ENCODE results near the gene YJU2. TPM values are rescaled to one million over a fixed set of nuclear protein-coding genes. Genes with fewer than 3 reads are reported as not detected.
"Not testable (repeated sequence)": the region's sequence is repeated elsewhere in the genome, so short reads cannot be mapped to it uniquely, and the experiment has no call there.

YJU2 gene
- 16.6 TPM for polyA plus RNA-seq (ENCODE audit: insufficient read length)
- long read RNA-seq, donor 1, transcript YJU2-201 (8 exons, 1,434 nt): major isoform, 17 of 192 reads
- long read RNA-seq, donor 1, partial matches to known transcripts: 175 of 192 reads
- long read RNA-seq, donor 1, other reads (novel, unspliced or antisense): 0 of 192 reads
- long read RNA-seq, donor 2, transcript YJU2-201 (8 exons, 1,434 nt): major isoform, 8 of 13 reads
- long read RNA-seq, donor 2, partial matches to known transcripts: 5 of 13 reads
- long read RNA-seq, donor 2, other reads (novel, unspliced or antisense): 0 of 13 reads
- long read RNA-seq, donor 3, transcript YJU2-201 (8 exons, 1,434 nt): major isoform, 7 of 87 reads
- long read RNA-seq, donor 3, partial matches to known transcripts: 71 of 87 reads
- long read RNA-seq, donor 3, other reads (novel, unspliced or antisense): 9 of 87 reads
- long read RNA-seq, donor 4, partial matches to known transcripts: 0 of 7 reads
- long read RNA-seq, donor 4, other reads (novel, unspliced or antisense): 6 of 7 reads
- long read RNA-seq, donor 5, transcript YJU2-201 (8 exons, 1,434 nt): major isoform, 20 of 25 reads
- long read RNA-seq, donor 5, partial matches to known transcripts: 5 of 25 reads
- long read RNA-seq, donor 5, other reads (novel, unspliced or antisense): 0 of 25 reads
- long read RNA-seq, donor 6, transcript YJU2-201 (8 exons, 1,434 nt): major isoform, 8 of 14 reads
- long read RNA-seq, donor 6, partial matches to known transcripts: 6 of 14 reads
- long read RNA-seq, donor 6, other reads (novel, unspliced or antisense): 0 of 14 reads
- long read RNA-seq, donor 7, transcript YJU2-201 (8 exons, 1,434 nt): major isoform, 17 of 17 reads
- long read RNA-seq, donor 7, partial matches to known transcripts: 0 of 17 reads
- long read RNA-seq, donor 7, other reads (novel, unspliced or antisense): 0 of 17 reads
- long read RNA-seq, donor 8, partial matches to known transcripts: 0 of 4 reads
- long read RNA-seq, donor 8, other reads (novel, unspliced or antisense): 0 of 4 reads

DNA sequence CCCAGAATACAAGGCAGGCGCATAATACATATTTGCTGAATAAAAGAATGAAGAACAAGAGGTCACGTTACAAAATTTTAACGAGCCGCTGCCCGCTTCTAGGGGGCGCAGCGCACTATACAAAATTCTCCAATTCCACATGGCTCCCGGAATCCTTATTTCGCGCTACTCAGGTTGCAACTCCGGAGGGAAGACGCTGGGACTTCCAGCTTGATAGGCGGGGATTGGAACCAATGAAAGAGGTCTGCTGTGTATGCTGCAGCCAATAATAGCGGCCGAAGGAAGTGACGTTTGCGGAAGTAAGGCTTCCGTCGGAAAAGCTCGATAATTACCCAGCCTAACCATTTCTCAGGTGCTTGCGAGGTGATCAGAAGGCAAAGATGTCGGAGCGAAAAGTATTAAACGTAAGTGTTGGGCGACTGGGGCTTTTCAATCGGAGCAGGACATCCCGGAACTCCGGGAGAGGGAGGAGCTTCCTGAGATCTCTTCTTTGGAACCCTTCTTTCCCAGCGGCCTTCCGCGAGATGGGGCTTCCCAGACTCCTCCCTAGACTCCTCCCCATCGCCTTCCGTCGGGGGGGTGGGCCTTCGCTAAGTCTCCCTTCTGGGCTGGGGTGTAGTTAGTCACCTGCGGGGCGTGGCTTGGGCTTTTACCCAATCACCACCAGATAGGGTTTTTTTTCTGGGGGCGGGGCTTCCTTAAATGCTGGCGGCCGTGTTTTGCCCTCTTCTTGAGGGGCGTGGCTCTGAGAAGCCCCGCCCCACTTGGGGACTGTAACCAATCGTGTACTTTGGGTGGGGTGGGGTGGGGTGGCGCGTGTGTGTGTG, at the start of gene YJU2:
Gene YJU2 (plus strand): TSS at position 314 of the 827 bp plus-strand sequence. CDS start 67 bp downstream, at position 381.
- DNase-seq: peak; percentile 100

GRCh38 chr19:4197228-4197624, 49.7 kb upstream of the YJU2 start:
- DNase-seq: no peak

- DNase-seq: no peak
These were observed 49.0 kb upstream of the YJU2 start for GRCh38 chr19:4197625-4198466.

DNA sequence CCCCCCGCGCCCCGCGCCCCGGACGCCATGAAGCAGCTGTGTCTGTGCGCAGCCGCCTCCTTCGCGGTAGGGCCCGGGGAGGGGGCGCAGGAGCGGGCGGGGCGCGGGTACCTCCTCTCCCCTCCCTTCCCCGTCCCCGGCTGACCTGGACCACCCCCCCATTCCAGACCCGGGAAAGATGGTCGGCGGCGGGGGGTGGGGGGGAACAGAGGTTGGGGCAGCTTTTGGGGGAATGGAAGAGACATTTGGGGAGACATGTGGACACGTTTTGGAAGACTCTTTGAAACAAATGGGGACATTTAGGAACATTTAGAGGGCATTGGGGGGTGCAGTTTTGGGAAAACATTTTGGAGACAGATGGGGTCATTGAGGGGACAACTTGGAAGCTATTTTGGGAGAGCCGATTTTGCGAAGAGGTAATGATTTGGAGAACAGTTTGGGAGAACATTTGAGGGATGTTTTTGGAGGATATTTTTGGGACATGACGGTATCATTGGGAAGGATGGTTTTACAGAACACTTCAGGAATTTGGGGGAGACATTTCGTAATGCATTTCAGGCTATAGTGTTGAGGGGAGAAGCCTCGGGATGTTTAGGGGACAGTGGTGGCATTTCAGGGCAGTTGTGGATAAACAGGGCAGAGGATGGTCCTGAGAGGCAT, 48.3 kb upstream of the YJU2 start:
- DNase-seq: no peak

DNA sequence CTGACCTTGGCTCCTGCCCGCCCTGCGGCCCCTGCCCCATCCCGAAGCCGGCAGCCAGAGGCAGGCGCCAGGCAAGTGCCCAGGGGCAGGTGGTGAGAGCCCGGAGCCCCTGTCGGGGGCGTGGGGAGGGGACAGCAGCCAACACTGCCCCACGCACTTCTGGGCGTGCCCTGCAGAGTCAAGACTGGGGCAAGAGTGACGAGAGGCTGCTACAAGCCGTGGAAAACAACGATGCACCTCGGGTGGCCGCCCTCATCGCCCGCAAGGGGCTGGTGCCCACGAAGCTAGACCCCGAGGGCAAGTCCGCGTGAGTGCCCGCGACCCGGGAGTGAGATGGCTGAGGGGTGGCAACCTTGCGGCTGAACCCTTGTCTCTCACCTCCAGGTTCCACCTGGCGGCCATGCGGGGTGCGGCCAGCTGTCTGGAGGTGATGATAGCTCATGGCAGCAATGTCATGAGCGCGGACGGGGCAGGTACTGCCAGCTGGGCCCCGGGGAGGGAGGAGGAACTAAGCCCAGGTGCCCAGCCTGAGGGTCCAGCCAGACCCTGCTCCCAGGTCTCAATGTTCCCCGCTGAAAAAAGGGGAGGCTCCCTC, 47.1 kb upstream of the YJU2 start:
- DNase-seq: no peak

DNA sequence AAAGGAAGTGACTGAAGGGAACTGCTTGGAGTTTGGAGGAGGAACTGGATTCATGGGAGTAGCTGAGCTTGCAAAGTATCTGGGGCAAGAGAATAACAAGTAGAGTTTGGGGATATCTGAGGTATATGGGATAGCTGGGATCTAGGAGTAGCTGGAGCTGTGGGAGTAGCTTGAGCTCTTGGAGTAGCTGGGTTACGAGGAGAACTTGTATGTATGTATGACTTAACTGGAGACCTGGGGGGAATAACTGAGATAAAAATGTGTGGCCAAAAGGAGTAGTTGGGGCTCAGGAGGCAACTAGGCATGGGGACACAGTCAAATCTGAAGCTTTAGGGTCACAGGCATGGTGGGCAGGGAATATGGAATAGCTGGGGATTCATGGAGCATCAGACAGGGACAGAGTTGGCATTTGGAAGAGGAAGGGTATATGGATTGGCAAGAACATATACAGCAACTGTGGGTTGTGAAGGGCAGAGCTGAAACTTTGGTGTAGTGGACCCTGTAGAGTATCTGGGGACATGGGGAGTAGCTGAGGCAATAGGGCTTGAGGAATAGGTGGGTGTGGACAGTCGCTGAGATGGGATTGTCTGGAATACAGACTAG, 45.8 kb upstream of the YJU2 start:
- no peak for DNase-seq

DNA sequence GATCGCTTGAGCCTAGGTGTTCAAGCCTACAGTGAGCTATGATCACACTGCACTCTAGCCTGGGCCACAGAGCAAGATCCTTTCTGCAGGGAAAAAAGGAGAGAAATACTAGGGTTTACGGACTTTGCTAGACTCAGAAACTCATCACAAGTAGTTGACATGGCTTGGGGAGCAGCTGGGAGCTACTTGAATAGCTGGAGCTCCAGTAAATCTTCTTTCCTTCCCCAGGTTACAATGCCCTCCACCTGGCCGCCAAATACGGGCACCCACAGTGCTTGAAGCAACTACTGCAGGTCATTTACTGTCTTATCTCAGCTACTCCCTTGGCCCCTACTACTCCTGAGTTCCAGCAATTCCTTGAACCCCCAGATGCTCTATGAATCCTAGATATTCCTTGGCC, 45.1 kb upstream of the YJU2 start:
- no peak for DNase-seq

DNA sequence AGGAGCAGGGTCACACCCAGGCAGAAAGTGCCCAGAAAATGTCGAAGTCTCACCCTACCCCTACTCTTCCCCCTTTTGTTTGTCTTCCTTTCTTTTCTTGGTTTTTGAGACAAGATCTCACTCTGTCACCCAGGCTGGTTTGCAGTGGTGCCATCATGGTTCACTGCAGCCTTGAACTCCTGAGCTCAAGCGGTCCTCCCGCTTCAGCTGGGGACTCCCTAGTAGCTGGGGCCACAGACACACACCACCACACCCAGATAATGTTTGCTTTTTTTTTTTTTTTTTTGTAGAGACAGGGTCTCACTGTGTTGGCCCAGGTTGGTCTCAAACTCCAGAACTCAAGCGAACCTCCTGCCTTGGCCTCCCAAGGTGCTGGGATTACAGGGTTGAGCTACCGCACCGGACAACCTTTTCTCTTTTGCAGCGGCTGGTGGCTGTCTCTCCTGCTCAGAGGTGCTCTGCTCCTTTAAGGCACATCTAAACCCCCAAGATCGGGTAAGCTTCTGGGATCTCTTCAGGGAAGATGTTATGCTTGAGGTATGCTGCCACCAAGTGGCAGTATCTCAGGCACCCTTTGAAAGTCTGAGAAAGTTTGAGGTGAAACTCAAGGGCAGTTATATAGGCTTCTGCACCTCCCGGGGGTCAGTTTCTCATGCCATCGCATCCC, 39.9 kb upstream of the YJU2 start:
- no peak for DNase-seq

DNA sequence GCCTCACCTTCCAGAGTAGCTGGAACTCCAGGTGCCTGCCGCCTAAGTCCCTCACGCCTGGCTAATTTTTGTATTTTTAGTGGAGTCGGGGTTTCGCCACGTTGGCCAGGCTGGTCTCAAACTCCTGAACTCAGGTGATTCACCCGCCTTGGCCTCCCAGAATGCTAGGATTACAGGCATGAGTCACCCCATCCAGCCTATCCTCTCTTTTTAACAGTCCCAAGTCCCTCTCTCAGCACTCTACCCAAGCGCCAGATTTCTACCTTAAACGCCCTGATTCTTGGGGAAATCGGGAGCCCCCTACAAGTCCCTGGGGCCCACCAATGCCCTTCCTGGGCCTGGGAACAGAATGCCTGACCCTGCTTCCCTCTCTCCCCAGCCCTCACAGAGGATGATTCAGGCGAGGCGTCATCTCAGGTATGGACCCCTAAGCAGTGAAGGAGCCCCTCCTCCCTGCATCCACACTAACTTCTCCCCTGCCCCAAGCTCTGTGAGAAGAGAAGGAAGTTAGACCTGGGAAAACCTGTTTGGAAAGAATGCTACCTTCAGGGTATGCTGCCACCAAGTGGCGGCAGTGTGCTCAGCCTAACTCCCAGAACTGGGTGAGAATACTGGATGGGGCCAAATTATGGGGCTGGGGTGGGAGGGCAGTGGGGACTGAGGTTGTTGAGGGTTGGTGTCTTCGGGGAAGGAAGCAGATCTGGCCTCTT, 38.3 kb upstream of the YJU2 start:
- DNase-seq: no peak

GRCh38 chr19:4210166-4210731, 36.6 kb upstream of the YJU2 start:
- no peak for DNase-seq

GRCh38 chr19:4213116-4213515, 33.8 kb upstream of the YJU2 start:
- DNase-seq: no peak

- DNase-seq: no peak
These were observed 31.1 kb upstream of the YJU2 start for GRCh38 chr19:4215807-4216206.

DNA sequence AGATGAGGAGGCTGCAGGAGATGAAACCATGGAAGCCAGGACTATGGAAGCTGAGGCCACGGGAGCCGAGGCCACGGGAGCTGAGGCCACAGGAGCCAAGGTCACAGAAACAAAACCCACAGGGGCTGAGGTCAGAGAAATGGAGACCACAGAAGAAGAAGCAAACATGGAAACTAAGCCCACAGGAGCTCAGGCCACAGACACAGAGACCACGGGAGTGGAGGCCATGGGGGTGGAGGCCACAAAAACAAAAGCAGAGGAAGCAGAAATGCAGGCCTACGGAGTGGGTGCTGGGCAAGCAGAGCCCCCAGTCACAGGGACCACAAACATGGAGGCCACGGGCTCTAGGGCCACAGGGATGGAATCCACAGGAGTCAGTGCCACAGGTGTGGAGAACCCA, 30.0 kb upstream of the YJU2 start:
- no peak for DNase-seq

GRCh38 chr19:4217429-4218264, 29.2 kb upstream of the YJU2 start:
- DNase-seq: no peak

- DNase-seq: not testable (repeated sequence)
These were observed 28.4 kb upstream of the YJU2 start for GRCh38 chr19:4218523-4218922.

DNA sequence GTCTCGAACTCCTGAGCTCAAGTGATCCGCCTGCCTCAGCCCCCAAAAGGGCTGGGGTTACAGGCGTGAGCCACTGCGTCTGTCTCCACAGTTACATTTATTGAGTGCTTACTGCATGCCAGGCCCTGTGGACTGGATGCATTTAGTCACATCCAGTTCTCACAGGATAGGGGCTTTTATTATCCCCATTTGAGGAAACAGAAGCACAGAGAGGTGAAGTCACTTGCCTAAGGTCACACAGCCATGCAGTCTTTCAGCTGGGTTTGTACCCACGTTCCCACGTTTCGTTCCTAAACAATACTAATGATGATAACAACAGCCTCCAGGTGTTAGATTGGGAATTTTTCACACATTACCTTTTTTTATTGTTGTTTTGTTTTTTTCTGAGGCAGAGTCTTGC, 26.7 kb upstream of the YJU2 start:
- DNase-seq: no peak

DNA sequence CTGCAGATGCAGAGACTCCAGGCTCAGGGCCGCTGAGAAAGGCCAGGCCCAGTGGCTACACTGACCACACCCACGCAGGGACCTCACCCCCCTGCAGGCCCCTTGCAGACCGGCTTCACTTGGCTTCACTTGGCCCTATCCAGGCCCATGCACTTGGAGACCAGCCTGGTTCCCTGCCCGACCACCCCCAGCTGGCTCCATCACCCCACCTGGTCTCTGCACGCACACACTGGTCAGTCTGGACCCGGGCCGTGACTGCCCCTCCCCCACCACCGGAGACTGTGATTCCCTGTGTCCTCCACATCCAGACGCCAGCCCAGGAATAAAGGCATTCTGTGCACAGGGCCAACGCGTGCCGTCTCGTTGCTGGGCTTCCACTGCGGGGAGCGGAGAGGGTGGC, 22.4 kb upstream of the YJU2 start:
- DNase-seq: no peak
